GM19240 (cell line): ENCODE measurements around the gene COL26A1.
"Not testable (repeated sequence)": the region's sequence is repeated elsewhere in the genome, so short reads cannot be mapped to it uniquely, and the experiment has no call there.

Source experiments
- DNase-seq: peaks from one replicate; pipeline ENCODE4 v3.0.0; 2011; ENCODE audit warnings: low spot score; ENCODE audit not compliant: insufficient read length

The COL26A1 gene

DNA sequence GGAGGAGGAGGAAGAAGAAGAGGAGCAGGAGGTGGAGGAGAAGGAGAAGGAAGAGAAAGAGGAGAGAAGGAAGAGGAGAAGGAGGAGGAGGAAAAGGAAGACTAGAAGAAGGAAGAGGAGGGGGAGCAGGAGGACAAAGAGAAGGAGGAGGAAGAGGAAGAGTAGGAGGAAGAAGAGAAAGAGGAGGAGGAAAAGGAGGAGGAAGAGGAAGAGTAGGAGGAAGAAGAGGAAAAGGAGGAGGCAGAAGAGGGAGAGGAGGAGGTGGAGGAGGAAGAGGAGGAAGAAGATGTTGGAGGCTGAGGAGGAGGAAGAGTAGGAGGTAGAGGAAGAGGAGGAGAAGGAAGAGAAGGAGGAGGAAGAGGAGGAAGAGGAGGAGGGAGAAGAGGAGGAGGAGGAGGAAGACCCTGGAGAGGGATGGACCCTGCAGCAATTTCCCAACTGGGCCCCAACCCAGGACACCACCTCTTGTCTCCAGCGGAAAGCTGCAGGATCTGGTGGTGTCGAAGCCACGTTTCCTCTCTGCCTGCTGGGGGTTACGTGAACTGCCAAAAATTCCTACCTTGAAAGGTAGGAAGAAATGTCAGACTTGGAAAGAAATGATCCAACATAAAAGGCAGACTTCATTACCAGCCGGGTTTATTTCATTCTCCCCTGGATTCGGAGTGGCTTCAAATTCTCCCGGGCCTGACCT, 38.9 kb downstream of the COL26A1 start:
- no peak for DNase-seq

DNA sequence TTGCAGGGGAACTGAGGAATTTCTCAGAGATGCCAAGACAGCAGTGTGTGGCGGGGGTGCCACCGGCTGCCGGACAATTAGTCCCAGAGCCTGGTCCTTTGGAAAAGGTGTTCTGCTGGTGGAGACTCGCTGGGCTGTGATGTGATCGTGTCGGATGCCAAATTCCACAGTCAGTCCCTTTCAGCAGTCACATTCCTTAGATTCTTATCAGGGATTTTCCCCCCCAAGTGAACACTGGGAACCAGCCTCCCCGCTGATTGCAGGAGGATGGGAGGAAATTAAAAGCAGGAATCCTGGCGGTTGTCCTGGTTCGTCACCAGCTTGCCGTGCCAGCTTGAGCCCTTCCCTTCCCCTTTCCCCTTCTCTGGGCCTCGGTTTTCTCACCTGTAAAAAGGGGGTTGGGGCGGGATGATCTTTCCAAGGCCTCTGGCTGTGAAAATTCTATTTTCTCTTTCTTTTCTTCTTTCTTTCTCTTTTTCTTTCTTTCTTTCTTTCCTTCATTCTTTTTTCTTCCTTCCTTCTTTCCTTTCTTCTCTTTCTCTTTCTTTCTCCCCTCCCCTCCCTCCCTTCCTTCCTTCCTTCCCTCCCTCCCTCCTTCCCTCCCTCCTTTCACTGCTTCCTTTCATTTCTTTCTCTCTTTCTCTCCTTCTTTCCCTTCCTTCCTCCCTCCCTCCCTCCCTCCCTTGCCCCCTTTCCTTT, 39.6 kb downstream of the COL26A1 start:
- no peak for DNase-seq

DNA sequence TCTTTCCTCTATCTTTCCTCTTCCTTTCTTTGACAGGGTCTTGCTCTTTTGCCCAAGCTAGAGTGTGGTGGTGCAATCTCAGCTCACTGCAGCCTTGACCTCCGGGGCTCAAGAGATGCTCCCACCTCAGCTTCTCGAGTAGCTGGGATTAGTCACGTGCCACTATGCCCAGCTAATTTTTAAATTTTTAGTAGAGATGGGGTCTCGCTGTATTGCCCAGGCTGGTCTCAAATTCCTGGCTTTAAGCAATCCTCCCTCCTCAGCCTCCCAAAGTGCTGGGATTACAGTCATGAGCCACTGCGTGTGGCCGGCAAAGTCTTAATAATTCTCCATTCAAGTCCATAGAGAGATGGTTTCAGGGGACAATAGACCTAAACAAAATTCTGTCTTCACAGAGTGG, 40.2 kb downstream of the COL26A1 start:
- no peak for DNase-seq

DNA sequence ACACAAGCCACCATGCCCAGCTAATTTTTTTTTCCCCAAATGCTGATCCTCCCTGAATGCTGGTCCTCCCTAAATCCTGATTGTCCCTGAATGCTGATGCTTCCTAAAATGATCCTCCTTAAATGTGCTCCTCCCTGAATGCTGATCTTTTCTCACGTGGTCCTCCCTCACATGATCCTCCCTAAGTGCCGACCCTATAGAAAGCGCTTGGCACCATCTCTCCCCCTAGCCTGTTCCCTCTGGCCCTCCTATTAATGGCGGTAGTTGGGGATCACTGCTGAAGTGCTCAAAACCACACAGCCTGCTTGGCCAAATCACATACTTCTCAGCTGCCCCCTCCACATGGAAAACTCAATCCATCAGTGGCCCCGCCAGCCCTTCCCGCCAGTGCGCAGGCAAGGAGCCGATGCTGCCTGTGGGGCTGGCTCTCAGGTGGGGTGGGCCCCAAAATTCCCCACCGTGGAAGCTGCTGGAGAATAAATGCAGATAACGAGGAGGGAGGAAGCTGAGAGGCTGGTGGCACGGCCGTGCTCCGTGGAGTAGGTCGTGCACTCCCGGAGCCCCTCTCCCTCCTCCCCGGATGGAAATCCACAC, 42.9 kb downstream of the COL26A1 start:
- no peak for DNase-seq

DNA sequence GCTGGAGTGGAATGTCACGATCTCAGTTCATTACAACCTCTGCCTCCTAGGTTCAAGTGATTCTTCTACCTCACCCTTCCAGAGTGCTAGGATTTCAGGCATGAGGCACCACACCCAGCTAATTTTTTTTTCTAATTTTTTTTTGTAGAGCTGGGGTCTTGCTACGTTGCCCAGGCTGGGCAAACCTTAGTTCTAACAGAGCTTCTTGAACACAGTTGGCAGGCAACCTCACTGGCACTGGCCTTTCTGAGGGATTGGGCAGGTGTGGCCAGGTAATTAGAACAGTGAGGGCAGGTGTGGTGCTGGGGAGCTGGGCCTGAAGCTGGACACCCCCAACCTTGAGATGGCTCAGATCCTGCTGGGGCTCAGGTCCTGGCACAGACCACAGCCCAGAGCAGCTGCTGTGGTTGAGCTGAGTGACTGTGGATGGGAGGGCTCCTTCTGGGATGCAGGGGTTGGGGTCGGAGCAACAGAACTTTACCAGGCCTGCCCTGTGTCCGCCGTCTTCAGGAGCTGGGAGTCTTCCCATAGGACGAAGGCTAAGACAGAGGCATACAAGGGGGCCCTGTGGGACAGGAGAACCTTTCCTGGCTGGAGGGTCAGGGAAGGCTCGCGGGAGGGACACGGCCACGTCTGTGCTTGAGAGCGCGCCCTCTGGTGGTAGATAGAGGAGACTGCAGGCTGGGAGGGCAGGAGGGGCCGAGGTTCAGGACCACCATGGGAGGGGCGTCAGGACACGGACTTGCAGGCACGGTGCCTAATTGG, 48.2 kb downstream of the COL26A1 start:
- no peak for DNase-seq

DNA sequence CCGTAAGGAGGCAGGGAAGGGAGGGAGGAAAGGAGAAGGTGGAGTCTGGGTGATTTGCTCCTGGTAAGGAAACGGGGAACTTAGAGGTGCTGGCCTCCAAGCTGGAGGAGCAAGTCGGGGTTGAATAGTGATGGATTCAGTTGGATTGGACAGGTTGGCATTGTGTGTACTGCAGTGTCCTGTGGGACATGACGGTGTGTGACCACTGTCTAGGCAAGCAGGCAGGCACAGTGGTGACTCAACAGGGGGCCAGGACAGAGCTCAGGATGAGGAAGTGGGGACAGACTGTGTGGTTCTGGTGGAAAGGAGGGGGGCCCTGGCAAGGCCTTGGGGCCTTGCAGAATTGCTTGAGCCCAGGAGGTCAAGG, 48.8 kb downstream of the COL26A1 start:
- DNase-seq, result no peak

DNA sequence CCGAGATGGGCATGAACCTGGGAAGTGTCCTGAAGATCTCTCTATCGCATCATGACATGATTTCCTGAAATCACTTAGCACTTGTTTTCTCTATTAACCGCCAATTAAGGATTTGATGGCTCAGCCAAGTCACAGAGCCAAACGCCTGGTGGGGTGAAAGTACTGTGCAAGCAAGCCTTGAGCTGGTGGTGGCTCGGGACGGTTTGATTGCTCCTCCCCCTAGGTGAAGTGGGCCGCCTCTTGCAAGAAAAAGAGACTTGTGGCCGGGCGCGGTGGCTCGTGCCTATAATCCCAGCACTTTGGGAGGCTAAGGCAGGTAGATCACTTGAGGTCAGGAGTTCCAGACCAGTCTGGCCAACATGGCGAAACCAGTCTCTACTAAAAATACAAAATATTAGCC, 50.3 kb downstream of the COL26A1 start:
- no peak for DNase-seq

DNA sequence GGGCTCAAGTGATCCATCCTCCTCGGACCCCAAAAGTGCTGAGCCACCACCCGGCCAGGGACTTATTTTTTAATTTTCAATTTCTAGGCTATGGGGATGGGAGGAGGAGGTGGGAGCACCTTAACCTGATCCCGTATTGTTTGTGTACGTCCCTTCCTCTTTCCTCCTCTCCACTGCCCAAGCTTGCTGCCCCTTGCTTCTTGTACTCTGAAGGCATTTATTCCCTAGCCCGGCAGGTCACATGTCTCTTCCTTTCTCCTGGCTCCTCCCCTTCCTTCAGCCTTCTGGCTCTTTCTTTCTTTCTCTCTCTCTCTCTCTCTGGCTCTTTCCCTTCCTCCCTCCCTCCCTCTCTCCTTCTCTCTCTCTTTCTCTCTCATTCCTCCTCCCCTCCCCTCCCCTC, 56.0 kb downstream of the COL26A1 start:
- no peak for DNase-seq

DNA sequence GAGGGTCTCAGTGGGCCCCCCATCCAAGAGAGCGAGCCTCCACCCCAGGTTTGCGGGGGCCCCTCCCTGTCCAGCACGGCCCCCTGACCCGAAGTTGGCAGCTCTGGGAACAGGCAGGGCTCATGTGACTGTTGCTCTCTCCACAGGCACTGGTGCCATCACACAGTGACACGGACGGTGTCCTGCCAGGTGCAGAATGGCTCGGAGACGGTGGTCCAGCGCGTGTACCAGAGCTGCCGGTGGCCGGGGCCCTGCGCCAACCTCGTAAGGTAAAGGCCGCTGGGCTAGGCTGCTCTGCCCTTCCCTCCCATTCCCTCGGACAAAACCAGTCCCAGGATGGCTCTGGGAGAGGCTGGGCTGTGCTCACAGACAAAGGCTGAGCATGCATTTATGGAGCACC, 57.2 kb downstream of the COL26A1 start:
- no peak for DNase-seq

DNA sequence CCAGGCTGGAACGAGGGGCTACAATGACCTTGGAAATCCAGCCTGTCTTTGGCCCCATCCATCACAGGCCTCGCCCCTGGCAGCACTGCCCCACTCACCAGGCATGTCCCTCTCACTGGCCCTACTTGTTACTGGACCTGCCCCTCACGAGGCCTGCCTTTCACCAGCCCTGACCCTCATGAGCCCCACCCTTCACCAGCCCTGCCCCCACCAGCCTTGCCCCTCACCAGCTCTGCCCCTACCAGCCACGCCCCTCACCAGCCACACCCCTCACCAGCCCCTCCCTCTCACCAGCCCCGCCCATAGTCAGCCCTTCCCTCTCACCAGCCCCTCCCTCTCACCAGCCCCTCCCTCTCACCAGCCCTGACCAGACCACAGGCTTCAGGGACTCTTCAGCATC, 57.8 kb downstream of the COL26A1 start:
- no peak for DNase-seq

DNA sequence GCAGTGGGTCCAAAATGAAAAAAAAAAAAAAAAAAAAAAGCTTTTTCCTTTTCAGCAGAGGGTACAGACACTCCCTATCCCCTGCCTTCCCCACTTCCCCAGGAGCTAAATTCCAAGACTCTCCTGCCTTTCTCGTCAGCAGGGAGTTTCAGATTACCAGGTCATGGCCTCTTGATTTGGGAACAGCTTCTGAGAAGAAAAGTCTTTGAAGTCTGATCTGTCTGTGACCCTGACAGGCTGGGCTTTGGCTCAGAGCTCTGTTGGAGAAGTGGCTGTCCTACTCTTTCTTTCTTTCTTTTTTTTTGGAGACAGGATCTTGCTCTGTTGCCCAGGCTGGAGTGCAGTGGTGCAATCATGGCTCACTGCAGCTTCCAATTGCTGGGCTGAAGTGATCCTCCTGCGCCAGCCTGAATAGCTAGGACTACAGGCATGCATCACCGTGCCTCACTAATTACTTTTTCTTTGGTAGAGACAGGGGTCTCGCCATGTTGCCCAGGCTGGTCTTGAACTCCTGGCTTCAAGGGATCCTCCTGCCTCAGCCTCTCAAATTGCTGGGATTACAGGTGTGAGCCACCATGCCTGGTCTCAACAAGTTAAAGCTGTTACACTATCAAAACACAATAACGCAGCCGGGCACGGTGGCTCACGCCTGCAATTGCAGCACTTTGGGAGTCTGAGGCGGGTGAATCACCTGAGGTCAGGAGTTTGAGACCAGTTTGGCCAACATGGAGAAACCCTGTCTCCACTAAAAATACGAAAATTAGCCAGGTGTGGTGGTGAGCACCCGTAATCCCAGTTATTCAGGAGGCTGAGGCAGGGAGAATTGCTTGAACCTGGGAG, 59.9 kb downstream of the COL26A1 start:
- no peak for DNase-seq

DNA sequence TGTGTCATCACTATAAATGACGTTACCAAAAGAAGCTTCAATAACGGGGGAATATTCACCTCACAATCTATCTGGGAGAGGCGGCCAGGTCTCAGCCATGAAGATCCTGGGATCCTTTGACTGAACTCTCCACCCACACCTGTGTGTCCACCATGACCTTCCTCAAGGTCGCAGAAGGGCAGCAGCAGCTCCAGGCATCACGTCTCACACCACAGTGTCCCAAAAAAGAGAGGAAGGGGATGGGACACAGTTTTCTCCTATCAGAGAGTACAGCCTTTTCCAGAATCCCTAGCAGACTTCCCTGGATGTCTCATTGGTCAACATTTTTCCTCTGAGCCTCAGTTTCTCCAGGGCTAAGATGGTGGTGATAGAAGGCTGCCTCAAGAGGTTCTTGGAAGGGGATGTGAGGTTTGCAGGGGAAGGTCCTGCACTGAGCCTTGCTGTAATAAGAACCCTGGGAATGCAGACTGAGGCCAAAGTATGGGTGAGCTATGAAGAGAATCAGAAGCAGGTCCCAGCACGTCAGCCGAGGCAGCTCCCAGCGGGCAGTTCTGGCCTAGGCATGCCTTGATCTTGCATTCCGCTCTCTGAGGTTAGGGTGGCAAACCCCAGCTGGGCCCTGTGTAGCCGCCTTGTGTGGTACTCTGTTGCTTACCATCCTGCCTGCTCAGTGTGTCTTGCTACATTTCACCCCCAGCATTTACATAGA, 63.8 kb downstream of the COL26A1 start:
- no peak for DNase-seq

DNA sequence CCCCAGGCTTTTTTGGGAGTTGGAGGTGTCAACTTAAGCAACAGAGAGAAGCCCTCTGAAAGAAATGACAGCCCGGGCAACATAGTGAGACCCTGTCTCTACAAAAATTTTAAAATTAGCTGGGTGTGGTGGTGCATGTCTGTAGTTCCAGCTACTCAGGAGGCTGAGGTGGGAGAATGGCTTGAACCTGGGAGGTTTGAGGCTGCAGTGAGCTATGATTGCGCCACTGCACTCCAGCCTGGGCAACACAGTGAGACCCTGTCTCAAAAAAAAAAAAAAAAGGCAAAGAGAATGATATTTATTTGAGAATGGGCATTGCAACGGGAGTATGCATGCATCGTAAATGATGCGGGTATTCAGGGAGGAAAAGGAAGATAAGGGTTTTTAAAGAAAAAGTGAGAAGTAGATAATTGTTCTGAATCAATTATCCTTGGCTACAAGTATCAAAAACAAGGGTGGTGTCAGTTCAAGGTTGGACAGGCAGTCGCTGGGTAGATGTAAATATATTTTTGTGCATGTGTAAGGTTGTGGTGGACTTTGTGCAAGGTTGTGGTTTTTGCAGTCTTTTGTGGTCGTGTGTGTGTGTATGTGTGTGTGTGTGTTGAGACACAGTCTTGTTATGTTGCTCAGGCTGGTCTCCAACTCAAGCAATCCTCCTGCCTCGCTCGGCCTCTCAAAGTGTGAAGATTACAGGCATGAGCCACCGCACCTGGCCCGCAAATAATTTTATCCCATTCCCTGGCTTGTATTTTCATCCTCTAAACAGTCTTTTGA, 65.6 kb downstream of the COL26A1 start:
- DNase-seq, result no peak

DNA sequence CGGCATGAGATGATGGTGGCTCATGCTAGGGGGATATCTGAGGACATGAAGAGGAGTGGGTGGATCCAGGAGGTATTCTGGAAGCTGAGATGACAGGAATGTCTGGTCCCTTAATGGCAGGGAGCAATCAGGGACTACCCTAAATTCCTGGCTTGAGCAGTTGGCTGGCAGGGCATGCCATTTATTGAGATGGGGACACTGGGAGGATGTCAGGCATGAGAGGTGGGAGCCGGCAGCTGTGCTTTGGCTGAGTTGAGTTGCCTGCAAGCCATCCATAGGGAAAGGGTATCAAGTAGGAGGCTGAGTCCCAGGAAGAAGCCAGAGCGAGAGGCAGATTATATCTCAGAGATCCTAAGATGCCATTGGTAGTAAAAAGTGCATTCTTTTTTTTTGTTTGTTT, 69.6 kb downstream of the COL26A1 start:
- no peak for DNase-seq

DNA sequence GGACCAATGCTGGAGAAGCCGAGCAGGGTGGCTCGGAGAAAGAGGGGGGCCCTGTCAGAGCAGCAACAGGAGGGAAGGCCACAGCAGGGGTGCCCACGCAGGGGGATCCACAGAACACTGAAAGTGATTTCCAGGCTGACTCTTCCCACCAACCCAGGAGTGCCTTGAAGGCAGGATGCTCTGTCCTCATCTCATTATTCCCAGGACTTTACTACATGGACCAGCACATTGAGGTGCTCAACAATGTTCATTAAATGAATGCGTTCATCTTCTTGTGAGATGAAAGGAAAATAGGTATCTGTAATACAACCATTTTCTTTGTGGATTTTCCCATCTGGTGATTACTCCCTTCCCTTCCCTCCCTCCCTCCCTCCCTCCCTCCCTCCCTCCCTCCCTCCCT, 71.0 kb downstream of the COL26A1 start:
- DNase-seq, result no peak

DNA sequence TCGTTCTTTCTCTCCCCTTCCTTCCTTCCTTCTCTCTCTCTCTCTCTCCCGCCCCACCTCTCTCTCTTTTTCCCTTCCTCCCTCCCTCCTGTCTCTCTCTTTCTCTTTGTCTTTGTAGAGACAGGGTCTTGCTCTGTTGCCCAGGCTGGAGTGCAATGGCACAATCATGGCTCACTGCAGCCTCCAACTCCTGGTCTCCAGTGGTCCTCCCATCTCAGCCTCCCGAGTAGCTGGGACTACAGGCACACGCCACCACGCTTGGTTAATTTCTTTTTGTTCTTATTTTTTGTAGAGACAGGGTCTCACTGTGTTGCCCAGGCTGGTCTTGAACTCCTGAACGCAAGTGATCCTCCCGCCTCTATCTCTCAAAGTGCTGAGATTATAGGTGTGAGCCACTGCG, 71.5 kb downstream of the COL26A1 start:
- not testable (repeated sequence) for DNase-seq

DNA sequence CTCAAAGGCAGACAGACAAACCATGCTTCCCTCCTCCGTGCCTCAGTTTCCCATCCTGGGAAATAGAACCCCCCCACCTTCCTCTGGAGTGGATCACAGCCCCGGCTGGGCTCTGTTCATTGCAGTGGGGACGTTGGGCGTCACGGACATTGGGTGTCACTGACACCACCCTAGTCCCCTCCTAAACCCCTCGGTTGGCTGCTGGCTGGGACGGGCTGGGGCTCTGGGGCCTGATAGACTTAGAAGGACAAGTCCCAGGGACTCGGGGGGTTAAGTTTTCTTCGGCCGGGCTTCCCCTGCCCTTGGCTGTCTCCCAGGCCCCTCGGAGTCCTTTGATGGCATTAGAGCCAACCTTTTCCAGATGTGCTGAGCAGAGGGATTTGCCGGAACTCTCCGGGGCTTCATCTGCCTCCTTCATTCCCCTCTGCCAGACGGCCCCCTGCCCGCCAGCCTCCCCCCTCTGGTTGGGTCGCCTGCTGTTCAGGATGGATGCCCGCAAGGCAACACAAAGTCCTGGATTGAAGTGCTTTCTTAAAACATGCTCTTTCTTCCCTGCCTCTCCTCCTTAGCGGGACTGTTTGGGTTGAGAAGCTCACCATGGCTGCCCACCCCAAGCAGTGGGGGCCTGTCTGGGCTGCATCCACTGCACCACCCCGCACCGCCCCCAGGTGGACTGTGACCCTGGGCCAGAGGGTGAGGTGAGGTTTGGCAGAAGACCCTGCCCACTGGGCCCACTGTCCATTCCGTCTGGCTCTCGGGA, 73.0 kb downstream of the COL26A1 start:
- no peak for DNase-seq

DNA sequence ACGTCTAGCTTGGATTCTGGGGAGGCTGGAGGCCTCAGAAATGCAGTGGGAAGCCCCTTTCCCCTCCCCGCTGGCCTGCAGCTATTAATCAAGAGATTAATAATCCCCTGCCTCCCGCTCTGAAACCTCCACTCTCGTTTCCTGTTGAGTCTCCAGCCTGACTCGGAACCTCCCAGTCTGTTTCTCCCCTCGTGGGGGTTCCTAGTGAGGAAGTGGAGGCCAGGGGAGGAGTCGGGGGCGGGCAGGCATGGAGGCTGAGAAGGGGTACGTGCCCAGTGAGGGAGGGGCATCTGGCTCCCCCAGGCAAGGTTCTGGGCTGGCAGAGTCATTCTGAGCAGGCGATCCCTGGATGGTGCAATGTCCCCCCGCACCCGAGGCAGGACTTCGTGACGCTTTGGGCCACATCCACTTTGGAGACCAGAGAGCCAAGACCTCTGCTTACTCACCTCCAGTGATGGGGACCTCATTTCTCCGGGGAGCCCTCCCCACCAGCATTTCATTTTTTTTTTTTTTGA, 73.6 kb downstream of the COL26A1 start:
- DNase-seq, result no peak
